Activated naive CD8-positive, alpha-beta T cell treated with anti-CD3 and anti-CD28 coated beads for 36 hours (primary cell): ENCODE results near the gene CDC6. TPM values are rescaled to one million over a fixed set of nuclear protein-coding genes. Genes with fewer than 3 reads are reported as not detected.

Source experiments
- DNase-seq: peaks from one replicate; pipeline ENCODE4 v3.0.0; 2021
- H3K27ac Mint-ChIP-seq: one replicate; pipeline ENCODE4 v1.8.0; 2022; ENCODE audit warnings: mild to moderate bottlenecking, moderate library complexity, mixed read lengths
- H3K27me3 Mint-ChIP-seq: one replicate; pipeline ENCODE4 v1.8.0; 2022; ENCODE audit warnings: mild to moderate bottlenecking, mixed read lengths
- H3K36me3 Mint-ChIP-seq: one replicate; pipeline ENCODE4 v1.8.0; 2021; ENCODE audit warnings: mild to moderate bottlenecking, mixed read lengths
- H3K4me1 Mint-ChIP-seq: one replicate; pipeline ENCODE4 v1.8.0; 2021; ENCODE audit warnings: mixed read lengths
- H3K4me3 Mint-ChIP-seq: one replicate; pipeline ENCODE4 v1.8.0; 2022; ENCODE audit warnings: mild to moderate bottlenecking, moderate library complexity, mixed read lengths
- H3K9me3 Mint-ChIP-seq: one replicate; pipeline ENCODE4 v1.8.0; 2022; ENCODE audit warnings: mixed read lengths
- total RNA-seq, 2 experiments: library from RNA; stranded (reverse); gene quantifications; one replicate each; pipeline ENCODE4 v1.2.3, GENCODE V29; 2021

Gene CDC6
- total RNA-seq, 2 experiments from 2014 or later = 144 to 149 TPM

DNA sequence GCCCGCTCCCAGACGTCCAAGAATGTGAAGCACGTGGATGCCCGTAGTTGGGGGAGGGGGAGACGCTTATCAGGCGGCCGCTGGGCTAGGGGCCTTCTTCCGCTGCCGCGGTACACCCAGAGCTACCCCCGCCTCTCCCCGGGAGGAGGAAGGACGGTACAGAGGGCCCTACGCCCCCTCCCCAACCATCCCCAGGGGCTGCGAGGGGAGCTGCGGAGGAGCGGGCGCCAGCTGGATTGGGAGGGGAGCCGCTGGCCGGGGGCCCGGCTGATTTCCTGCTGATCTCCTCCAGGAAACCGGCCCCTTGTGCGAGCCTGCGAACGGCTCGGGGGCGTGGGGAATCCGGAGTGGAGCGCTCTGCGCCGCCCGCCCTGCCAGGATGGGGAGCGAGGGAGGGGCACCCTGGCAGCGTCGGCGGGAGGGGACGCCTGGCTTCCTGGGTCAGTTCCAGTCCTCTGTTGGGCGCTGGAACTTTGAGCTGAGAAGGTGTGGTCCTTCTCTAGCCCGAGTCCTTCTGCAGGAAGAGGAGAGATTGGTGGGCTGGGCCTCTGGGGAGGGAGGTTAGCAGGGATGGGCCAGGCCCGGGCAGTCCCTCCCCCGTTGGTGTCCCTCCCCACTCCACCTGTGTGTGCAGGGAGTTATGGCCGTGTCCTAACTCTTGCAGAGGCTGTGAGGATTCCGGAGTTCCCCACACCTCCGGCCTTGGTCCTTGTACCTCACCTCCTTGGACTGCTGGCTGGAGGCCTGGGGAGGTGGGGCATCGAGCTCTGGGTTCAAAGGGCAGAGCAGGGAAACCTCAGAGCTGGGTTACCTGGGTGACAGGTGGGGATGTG is 57.7 kb downstream of the CDC6 start:
- H3K4me3 Mint-ChIP-seq = peak overlapping the region; percentile 42
- peak; percentile 38 for DNase-seq
- peaks cover 61% of the 10 kb centered on the region for H3K4me1 Mint-ChIP-seq
- no peaks in the 10 kb centered on the region for H3K9me3 Mint-ChIP-seq
- H3K27ac Mint-ChIP-seq = peak overlapping the region; percentile 38
- peaks cover 15% of the 10 kb centered on the region for H3K36me3 Mint-ChIP-seq
- no peaks in the 10 kb centered on the region for H3K27me3 Mint-ChIP-seq

DNA sequence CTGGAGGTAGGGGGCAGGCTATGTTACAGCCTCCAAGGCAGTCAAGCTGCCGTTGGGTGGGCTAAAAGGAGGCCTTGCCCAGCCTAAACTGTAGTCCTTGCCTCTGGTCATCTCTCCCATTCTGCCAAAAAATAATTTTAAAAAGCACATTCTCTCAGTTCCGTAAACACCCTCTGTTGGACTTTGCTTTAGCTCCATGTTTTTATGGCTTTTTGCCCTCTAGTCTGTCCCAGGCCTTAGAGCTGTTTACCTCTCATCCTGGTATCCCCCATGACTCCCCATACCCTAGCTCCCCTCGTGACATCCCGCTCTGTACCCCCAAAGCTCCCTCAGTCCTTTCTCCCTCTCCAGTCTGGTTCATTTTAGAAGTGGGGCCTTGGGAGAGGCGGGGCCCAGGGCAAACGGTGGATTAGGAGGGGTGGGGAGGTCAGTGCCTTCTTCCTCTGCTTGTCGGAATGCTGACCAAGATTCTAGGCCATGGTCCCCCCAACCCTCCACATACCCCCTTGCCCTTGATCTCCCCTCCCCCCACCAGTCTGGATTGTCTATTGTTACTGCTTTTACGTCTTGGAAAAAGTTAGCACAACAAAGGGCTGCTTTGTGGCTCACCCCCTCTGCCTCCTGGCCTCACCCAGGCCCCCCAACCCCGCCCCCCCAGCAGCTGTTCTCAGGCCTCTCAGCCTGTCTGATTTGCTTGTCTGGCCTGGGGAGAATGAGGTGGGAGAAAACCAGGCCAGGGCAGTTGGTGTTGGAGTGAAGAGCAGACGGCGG is 58.5 kb downstream of the CDC6 start:
- H3K4me1 Mint-ChIP-seq = peaks cover 57% of the 10 kb centered on the region
- no peak for DNase-seq
- H3K36me3 Mint-ChIP-seq = peaks cover 13% of the 10 kb centered on the region
- no peak overlapping the region for H3K4me3 Mint-ChIP-seq
- H3K9me3 Mint-ChIP-seq = no peaks in the 10 kb centered on the region
- no peaks in the 10 kb centered on the region for H3K27me3 Mint-ChIP-seq
- peak overlapping the region; percentile 2 for H3K27ac Mint-ChIP-seq

DNA sequence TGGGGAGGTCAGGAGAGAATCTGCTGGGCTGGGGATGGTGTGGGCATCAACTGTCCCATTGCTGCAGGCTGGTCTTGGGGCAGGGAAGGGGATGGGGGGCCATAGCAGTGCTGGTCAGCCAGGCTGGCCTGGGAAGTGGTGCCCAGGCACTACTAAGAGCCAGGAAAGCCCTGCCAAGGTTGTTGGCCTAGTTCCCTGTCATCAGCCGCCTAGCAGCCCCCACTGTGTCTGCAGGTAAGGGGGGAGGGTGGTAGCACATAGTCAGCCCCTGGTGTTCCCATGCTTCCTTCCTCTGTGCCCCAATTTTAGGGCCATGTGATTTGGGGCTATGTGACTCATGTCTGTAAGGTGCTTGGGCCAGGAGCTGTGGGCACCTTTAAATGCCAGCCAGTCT is 59.1 kb downstream of the CDC6 start:
- no peaks in the 10 kb centered on the region for H3K27me3 Mint-ChIP-seq
- no peaks in the 10 kb centered on the region for H3K9me3 Mint-ChIP-seq
- DNase-seq = no peak
- H3K27ac Mint-ChIP-seq = peak overlapping the region; percentile 25
- peaks cover 15% of the 10 kb centered on the region for H3K36me3 Mint-ChIP-seq
- no peak overlapping the region for H3K4me3 Mint-ChIP-seq
- H3K4me1 Mint-ChIP-seq = peaks cover 58% of the 10 kb centered on the region

DNA sequence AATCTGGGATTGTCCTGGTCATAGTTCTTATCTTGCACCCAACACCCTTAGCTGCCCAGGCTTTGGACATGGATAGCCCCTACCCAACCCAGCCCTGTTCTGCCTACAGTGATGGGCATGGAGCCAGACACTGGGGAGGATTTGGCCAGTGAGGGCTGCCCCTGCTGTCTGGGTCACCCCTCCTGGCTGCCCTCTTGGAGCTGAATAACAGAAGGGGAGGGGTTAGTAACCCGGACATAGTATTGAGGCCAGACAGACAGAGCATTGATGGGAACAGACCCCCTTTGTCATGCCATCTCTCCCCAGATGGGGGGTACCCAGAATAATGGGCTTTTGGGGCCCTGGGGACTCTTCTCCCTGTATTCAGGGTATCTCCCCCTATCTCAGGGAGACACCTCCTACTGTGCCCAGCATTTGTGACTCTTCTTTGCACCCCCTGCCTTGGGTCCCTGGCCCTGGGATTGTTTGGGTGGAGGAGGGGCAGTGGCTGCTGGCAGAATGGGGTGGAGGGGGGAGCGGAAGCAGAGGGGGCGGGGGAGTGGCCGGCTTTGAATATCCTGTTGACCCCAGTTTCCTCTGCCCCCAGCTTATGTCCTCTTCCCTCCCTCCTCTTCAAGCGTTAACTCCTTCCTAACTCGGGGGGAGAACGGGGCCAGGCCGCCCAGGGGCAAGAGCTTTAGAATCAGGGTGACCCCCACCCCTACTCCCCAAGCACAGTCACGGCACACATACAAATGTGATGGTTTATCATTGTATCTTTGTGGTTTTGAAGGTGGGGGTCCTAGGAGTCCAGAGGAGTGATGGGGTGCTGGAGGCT is 59.8 kb downstream of the CDC6 start:
- Mint-ChIP-seq H3K9me3 (no peaks in the 10 kb centered on the region), H3K27ac (peak overlapping the region; percentile 54), H3K4me1 (peaks cover 62% of the 10 kb centered on the region), H3K27me3 (no peaks in the 10 kb centered on the region), H3K36me3 (peaks cover 18% of the 10 kb centered on the region), H3K4me3 (no peak overlapping the region)
- DNase-seq = no peak

DNA sequence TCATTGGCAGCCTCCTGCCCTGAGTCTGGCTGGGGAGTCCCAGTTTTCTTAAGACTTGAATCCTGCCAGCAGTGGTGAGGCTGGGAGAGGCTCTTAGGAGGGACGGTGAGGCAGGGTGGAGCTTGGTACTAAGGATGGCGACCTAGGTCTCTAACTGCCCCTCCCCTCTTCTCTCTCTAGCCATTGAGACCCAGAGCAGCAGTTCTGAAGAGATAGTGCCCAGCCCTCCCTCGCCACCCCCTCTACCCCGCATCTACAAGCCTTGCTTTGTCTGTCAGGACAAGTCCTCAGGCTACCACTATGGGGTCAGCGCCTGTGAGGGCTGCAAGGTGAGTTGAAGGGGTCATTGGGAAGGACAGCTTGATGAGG is 60.4 kb downstream of the CDC6 start:
- H3K4me3 Mint-ChIP-seq = no peak overlapping the region
- no peaks in the 10 kb centered on the region for H3K9me3 Mint-ChIP-seq
- H3K36me3 Mint-ChIP-seq = peaks cover 13% of the 10 kb centered on the region
- H3K4me1 Mint-ChIP-seq = peaks cover 63% of the 10 kb centered on the region
- H3K27me3 Mint-ChIP-seq = no peaks in the 10 kb centered on the region
- no peak for DNase-seq
- peak overlapping the region; percentile 54 for H3K27ac Mint-ChIP-seq

DNA sequence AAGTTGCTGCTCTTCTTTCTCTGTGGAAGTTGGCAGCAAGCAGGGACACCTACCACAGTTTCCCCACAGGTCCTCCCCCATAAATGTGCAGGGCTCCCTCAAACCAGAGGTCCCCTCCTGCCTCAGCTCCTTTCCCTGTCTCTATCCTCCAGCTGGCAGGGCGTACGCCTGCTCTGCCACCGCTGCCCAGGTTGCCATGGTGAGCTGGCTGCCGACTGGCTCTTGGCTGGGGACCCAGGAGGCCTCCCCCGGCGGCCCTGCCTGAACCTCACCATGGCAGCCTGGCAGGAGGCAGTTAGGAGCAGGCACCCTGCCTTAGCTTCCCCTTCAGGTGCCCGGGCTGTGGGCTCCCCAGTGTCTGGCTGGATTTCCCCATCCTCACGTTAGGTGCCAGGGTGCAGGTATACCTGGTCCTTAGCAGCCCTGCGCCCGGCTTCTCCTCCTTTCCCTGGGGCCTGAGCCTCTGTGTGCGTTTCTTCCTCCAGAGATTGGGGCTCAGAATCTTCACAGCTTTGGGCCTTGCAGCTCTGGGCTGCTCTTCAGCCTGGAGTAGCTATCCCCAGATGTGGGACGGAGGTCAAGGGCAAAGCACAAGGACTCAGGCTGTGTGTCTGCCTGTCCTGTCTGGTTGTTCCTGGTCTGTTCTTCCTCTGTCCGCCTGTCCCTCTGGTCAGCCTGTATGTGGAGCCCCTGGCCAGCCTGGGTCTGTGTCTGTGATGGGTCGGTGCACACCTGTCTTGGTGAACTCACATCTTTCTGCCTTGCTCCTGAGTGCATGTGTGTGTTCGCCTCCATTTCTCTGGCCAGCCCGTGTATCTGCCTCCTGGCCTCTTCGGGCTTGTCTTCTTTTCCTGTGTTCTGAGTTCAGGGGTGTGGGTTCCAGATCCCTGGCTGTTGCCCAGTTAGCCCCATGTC is 61.1 kb downstream of the CDC6 start:
- peaks cover 11% of the 10 kb centered on the region for H3K36me3 Mint-ChIP-seq
- H3K4me3 Mint-ChIP-seq = no peak overlapping the region
- no peak for DNase-seq
- H3K27ac Mint-ChIP-seq = no peak overlapping the region
- peaks cover 60% of the 10 kb centered on the region for H3K4me1 Mint-ChIP-seq
- no peaks in the 10 kb centered on the region for H3K9me3 Mint-ChIP-seq
- no peaks in the 10 kb centered on the region for H3K27me3 Mint-ChIP-seq

DNA sequence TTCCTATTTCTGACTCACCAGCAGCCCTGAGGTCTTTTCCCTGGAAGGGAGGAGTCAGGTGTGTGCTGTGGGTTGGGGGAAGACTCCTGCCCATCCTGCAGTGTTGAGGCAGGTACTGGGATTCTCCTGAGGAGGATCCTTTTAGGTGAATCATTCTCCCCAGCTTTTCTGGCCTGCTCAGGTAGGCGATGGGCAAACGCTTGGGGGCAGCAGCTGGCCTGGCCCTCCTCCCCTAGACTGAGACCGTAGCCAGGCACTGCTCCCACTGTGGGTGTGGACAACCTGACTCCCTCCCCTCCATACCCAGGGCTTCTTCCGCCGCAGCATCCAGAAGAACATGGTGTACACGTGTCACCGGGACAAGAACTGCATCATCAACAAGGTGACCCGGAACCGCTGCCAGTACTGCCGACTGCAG is 61.8 kb downstream of the CDC6 start:
- Mint-ChIP-seq H3K27ac (no peak overlapping the region), H3K36me3 (peaks cover 11% of the 10 kb centered on the region), H3K4me1 (peaks cover 53% of the 10 kb centered on the region), H3K4me3 (no peak overlapping the region), H3K9me3 (no peaks in the 10 kb centered on the region), H3K27me3 (no peaks in the 10 kb centered on the region)
- DNase-seq = no peak

DNA sequence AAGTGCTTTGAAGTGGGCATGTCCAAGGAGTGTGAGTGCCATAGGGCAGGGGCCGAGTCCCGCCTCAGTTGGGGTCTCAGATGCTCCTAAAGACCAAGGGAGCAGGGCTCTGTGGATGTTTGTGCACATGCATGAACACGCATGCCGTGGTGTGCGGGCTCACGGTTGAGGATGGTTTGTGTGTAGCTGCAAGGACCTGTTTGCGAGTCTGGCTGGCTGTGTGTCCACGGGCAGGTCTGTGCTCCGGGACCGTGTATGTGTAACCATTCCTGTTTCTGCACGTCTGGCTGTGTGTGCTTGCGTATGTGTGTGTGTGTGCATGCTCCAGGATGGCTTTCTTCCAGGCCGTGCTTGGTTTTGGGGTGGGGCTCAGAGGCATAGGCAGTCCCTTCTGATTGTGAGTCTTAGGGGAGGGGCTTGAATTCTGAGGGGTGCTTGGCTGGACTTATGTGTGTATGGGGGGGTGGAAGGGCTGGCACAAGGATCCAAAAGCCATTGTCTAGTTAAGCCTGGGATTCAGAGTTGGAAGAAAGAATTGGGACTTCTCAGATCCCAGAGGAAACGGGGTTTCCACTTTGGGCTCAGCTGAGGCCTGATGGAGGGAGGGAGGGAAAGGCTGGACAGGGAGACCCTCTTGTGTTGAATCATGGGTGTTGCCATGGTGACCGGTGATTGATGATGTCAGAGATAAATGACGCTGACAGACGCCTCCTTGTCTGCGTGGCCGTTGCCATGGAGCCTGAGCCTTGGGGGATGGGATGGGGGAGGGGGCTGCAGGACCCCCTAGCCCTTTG is 62.4 kb downstream of the CDC6 start:
- peaks cover 11% of the 10 kb centered on the region for H3K36me3 Mint-ChIP-seq
- H3K4me1 Mint-ChIP-seq = peaks cover 47% of the 10 kb centered on the region
- no peaks in the 10 kb centered on the region for H3K9me3 Mint-ChIP-seq
- no peak for DNase-seq
- H3K27ac Mint-ChIP-seq = no peak overlapping the region
- no peak overlapping the region for H3K4me3 Mint-ChIP-seq
- H3K27me3 Mint-ChIP-seq = no peaks in the 10 kb centered on the region

DNA sequence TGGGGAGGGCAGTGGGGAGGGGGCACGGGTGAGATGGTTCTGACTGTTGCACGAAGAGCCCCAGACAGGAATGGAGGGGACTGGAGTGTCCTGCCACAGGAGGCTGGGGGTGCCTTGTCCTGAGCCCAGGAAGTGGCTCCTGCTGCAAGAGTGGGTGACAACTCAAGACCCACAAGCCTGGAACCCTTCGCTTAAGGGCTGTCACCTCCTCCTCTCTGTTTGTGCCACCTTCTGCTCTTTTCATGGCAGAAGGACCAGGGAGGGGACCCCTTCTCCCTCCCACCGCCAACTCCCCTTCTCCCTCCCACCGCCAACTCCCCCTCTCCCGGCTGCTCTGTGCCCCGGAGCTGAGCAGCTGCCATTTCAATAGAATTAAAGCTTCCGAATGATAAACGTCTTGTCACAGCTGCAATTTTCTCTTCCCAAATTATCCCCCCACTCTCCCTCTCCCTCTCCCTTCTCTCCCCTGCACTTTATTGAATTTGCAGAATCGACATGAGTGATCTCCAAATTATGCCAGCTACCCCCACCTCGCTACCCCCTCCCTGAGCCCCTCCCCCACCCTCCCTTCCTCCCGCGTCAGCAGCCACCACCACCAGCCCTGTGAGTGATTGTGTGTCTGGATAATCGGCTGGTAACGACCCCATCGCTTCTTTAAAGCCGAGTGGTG is 63.1 kb downstream of the CDC6 start:
- Mint-ChIP-seq H3K36me3 (peaks cover 11% of the 10 kb centered on the region), H3K4me3 (no peak overlapping the region), H3K9me3 (no peaks in the 10 kb centered on the region), H3K27ac (no peak overlapping the region), H3K4me1 (peaks cover 40% of the 10 kb centered on the region), H3K27me3 (no peaks in the 10 kb centered on the region)
- no peak for DNase-seq

DNA sequence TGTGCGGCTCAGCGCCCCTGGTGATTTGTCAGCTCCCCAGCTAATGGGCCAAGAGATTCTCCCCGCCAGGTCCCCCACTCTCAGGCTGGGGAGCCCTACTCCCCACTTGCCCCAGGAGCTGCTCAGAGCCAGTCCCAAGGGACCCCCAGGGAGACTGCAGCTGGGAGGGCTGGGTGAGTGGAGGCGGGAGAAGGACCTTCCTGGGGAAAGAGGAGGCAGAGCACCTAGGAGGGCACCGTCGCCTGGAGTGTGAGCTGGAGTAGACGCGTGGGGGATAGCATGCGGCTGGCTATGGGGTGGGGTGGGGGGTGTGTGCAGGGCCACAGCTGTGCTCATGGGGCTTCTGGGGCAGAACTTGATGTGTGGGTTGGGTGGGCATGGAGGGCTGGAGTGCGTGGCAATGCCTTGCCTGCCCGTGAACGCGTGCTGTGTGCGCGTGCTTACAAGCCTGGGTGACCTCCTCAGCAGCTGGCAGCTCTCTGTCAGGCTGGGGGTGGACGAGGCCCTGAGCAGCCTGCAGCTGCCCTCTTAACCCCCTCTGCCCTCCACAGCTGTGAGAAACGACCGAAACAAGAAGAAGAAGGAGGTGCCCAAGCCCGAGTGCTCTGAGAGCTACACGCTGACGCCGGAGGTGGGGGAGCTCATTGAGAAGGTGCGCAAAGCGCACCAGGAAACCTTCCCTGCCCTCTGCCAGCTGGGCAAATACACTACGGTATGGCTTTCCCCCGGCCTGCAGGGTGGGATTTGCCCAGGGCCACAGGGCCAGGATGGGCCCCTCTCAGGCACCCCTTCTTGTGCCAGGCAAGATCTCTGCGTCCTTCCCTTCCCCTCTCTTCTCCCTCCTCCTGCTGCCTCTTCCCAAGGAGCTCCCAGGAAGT is 63.9 kb downstream of the CDC6 start:
- Mint-ChIP-seq H3K4me3 (no peak overlapping the region), H3K36me3 (peaks cover 11% of the 10 kb centered on the region)

DNA sequence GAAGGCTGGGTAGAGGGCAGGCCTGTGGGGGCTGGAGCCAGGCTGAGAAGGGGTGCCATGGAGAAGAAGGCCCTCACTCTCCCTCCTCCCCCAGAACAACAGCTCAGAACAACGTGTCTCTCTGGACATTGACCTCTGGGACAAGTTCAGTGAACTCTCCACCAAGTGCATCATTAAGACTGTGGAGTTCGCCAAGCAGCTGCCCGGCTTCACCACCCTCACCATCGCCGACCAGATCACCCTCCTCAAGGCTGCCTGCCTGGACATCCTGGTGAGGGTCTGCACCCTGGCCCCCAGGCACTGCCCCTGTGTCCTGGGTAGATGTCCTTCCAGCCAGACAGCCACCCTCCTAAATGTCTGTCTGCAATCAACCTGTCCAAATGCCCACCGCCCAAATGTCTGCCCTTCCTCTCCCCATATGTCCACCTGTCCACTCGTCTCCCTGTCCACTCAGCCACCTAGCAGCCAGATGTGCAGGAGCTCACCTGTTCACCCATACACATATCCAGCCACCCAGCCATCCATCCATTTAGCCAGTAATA is 64.6 kb downstream of the CDC6 start:
- Mint-ChIP-seq H3K4me1 (peaks cover 26% of the 10 kb centered on the region), H3K4me3 (no peak overlapping the region), H3K36me3 (peaks cover 11% of the 10 kb centered on the region), H3K27ac (no peak overlapping the region), H3K9me3 (no peaks in the 10 kb centered on the region), H3K27me3 (no peaks in the 10 kb centered on the region)
- no peak for DNase-seq

More for the DNA sequence above, 63.9 kb downstream of the CDC6 start:
- no peaks in the 10 kb centered on the region for H3K27me3 Mint-ChIP-seq
- H3K27ac Mint-ChIP-seq = no peak overlapping the region
- peaks cover 33% of the 10 kb centered on the region for H3K4me1 Mint-ChIP-seq
- no peaks in the 10 kb centered on the region for H3K9me3 Mint-ChIP-seq
- no peak for DNase-seq

DNA sequence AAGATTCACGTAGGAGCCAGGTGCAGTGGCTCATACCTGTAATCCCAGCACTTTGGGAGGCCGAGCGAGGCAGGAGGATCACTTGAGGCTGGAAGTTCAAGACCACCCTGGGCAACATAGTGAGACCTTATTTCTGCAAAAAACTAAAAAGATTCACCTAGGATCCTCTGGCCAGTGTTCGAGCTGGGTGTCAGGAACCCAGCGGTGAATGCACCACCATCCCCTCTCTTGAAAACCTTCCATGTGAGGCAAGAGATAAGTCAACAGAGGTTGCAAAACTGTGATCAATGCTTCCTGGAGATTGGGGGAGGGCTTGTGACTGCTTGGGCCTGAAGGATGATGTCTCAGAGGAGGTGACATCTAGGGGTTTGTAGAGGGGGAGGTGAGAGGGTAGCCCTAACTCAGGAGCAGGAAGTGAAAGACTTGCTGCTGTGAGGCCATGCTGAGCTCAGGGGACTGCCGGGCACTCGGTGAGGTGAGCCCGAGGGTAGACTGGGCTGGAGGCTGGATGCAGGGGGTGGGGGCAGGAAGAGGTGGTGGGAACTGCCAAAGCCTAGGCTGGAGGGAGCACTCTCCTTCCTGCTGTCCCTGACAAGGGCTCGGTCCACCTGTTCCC is 65.2 kb downstream of the CDC6 start:
- Mint-ChIP-seq H3K4me3 (no peak overlapping the region), H3K36me3 (peaks cover 11% of the 10 kb centered on the region)

More for the DNA sequence above, 65.2 kb downstream of the CDC6 start:
- H3K4me1 Mint-ChIP-seq = peaks cover 20% of the 10 kb centered on the region
- H3K27me3 Mint-ChIP-seq = no peaks in the 10 kb centered on the region
- DNase-seq = no peak
- no peaks in the 10 kb centered on the region for H3K9me3 Mint-ChIP-seq
- peak overlapping the region; percentile 22 for H3K27ac Mint-ChIP-seq
